H9 (cell line): ENCODE results near the gene PASK. TPM values are rescaled to one million over a fixed set of nuclear protein-coding genes. Genes with fewer than 3 reads are reported as not detected.

ENCODE experiments used
- DNase-seq: peaks from one replicate; pipeline ENCODE4 v3.0.0-alpha.2; 2017
- H2AFZ ChIP-seq: one replicate; pipeline ENCODE4 v1.6.1; 2013; ENCODE audit warnings: mild to moderate bottlenecking, low read length, control low read depth, moderate library complexity
- H2AK5ac ChIP-seq: 2 replicates; pipeline ENCODE4 v1.6.1; 2013; ENCODE audit warnings: low read length, control low read depth, mixed read lengths; ENCODE audit not compliant: insufficient read length
- H2BK120ac ChIP-seq: one replicate; pipeline ENCODE4 v1.6.1; 2013; ENCODE audit warnings: low read depth, mild to moderate bottlenecking, low read length, control low read depth, inconsistent platforms; ENCODE audit not compliant: poor library complexity, severe bottlenecking
- H2BK12ac ChIP-seq: 2 replicates; pipeline ENCODE4 v1.6.1; 2013; ENCODE audit warnings: low read length, control low read depth, mixed read lengths, low read depth; ENCODE audit not compliant: insufficient read length
- H2BK15ac ChIP-seq: 2 replicates; pipeline ENCODE4 v1.6.1; 2013; ENCODE audit warnings: low read depth, low read length, control low read depth
- H2BK20ac ChIP-seq: one replicate; pipeline ENCODE4 v1.6.1; 2013; ENCODE audit warnings: low read depth, mild to moderate bottlenecking, low read length, control low read depth, inconsistent platforms; ENCODE audit not compliant: poor library complexity, severe bottlenecking
- H2BK5ac ChIP-seq: 2 replicates; pipeline ENCODE4 v1.6.1; 2013; ENCODE audit warnings: low read length, control low read depth, mixed read lengths; ENCODE audit not compliant: insufficient read length
- H3K14ac ChIP-seq: 2 replicates; pipeline ENCODE4 v1.6.1; 2013; ENCODE audit warnings: low read length, control low read depth; ENCODE audit not compliant: insufficient read depth
- H3K18ac ChIP-seq: 2 replicates; pipeline ENCODE4 v1.6.1; 2013; ENCODE audit warnings: low read depth, mild to moderate bottlenecking, mixed read lengths, low read length, control low read depth; ENCODE audit not compliant: insufficient read length
- H3K23ac ChIP-seq: 2 replicates; pipeline ENCODE4 v1.6.1; 2013; ENCODE audit warnings: low read length, control low read depth, mixed read lengths, low read depth; ENCODE audit not compliant: insufficient read length
- H3K23me2 ChIP-seq: 2 replicates; pipeline ENCODE4 v1.6.1; 2013; ENCODE audit warnings: low read depth, mild to moderate bottlenecking, mixed read lengths, low read length, control low read depth; ENCODE audit not compliant: insufficient read length, poor library complexity, severe bottlenecking
- H3K27ac ChIP-seq: 2 replicates; pipeline ENCODE4 v1.5.1; 2013; ENCODE audit warnings: low read length, control low read depth, mixed read lengths, low read depth; ENCODE audit not compliant: insufficient read length
- H3K27me3 ChIP-seq: 2 replicates; pipeline ENCODE4 v1.6.1; 2013; ENCODE audit warnings: low read length, control low read depth, inconsistent platforms; ENCODE audit not compliant: insufficient read depth
- H3K4ac ChIP-seq: 2 replicates; pipeline ENCODE4 v1.6.1; 2013; ENCODE audit warnings: low read depth, mild to moderate bottlenecking, control low read depth, inconsistent platforms, low read length, moderate library complexity
- H3K4me1 ChIP-seq: 2 replicates; pipeline ENCODE4 v1.6.1; 2013; ENCODE audit warnings: low read length, control low read depth, inconsistent platforms; ENCODE audit not compliant: insufficient read depth
- H3K4me2 ChIP-seq: 2 replicates; pipeline ENCODE4 v1.6.1; 2013; ENCODE audit warnings: low read length, control low read depth, mixed read lengths; ENCODE audit not compliant: insufficient read length, insufficient read depth
- H3K56ac ChIP-seq: 2 replicates; pipeline ENCODE4 v1.6.1; 2013; ENCODE audit warnings: low read depth, mild to moderate bottlenecking, mixed read lengths, low read length, control low read depth; ENCODE audit not compliant: insufficient read length
- H3K79me1 ChIP-seq: 2 replicates; pipeline ENCODE4 v1.6.1; 2013; ENCODE audit warnings: low read depth, mild to moderate bottlenecking, moderate library complexity, low read length, control low read depth, inconsistent platforms; ENCODE audit not compliant: insufficient read depth, poor library complexity, severe bottlenecking
- H3K79me2 ChIP-seq: 2 replicates; pipeline ENCODE4 v1.6.1; 2013; ENCODE audit warnings: low read length, control low read depth, inconsistent platforms; ENCODE audit not compliant: insufficient read depth
- H3K9ac ChIP-seq: 2 replicates; pipeline ENCODE4 v1.6.1; 2013; ENCODE audit warnings: low read length, control low read depth, mixed read lengths; ENCODE audit not compliant: insufficient read length; ENCODE audit errors: extremely low read depth
- H3K9me3 ChIP-seq: one replicate; pipeline ENCODE4 v1.6.1; 2013; ENCODE audit warnings: low read depth, low read length, inconsistent platforms; ENCODE audit not compliant: control insufficient read depth
- H3T11ph ChIP-seq: one replicate; pipeline ENCODE4 v1.6.1; 2013; ENCODE audit warnings: mild to moderate bottlenecking, low read length, control low read depth, inconsistent platforms
- H4K20me1 ChIP-seq: one replicate; pipeline ENCODE4 v1.6.1; 2013; ENCODE audit not compliant: control insufficient read depth, insufficient read length, insufficient read depth
- H4K5ac ChIP-seq: 2 replicates; pipeline ENCODE4 v1.6.1; 2013; ENCODE audit warnings: low read depth, mild to moderate bottlenecking, mixed read lengths, low read length, control low read depth; ENCODE audit not compliant: insufficient read length
- H4K8ac ChIP-seq: replicated peaks from 2 replicates; pipeline ENCODE4 v1.6.1; 2013; ENCODE audit warnings: low read length, control low read depth, mixed read lengths, low read depth; ENCODE audit not compliant: insufficient read length
- H4K91ac ChIP-seq: 2 replicates; pipeline ENCODE4 v1.6.1; 2013; ENCODE audit warnings: low read depth, mild to moderate bottlenecking, moderate library complexity, mixed read lengths, low read length, control low read depth; ENCODE audit not compliant: insufficient read length
- H3K27ac Mint-ChIP-seq, 3 experiments: 2 replicates in 2 of 3; 3 replicates in 1 of 3; pipeline ENCODE4 v1.8.0; 2020 to 2021; ENCODE audit warnings: mixed read lengths in 3 of 3, mild to moderate bottlenecking in 1 of 3, moderate library complexity in 1 of 3
- H3K27me3 Mint-ChIP-seq: 2 replicates; pipeline ENCODE4 v1.8.0; 2021; ENCODE audit warnings: low read depth, mild to moderate bottlenecking, moderate library complexity, mixed read lengths
- H3K36me3 Mint-ChIP-seq, 3 experiments: 2 replicates in 2 of 3; 3 replicates in 1 of 3; pipeline ENCODE4 v1.8.0; 2020 to 2021; ENCODE audit warnings: low read depth in 3 of 3, mixed read lengths in 3 of 3; ENCODE audit not compliant: insufficient read depth in 1 of 3
- H3K4me1 Mint-ChIP-seq, 2 experiments: 2 replicates each; pipeline ENCODE4 v1.8.0; 2020; ENCODE audit warnings: mixed read lengths in 2 of 2
- H3K4me3 Mint-ChIP-seq, 2 experiments: 2 replicates in 1 of 2; 3 replicates in 1 of 2; pipeline ENCODE4 v1.8.0; 2020 to 2021; ENCODE audit warnings: mild to moderate bottlenecking in 2 of 2, mixed read lengths in 2 of 2, moderate library complexity in 1 of 2
- H3K9me3 Mint-ChIP-seq, 2 experiments: 2 replicates in 1 of 2; 3 replicates in 1 of 2; pipeline ENCODE4 v1.8.0; 2020; ENCODE audit warnings: mild to moderate bottlenecking in 2 of 2, mixed read lengths in 2 of 2, moderate library complexity in 1 of 2
- CTCF ChIP-seq: fragments of 200-600 bp; sonication (generic); conservative IDR thresholded peaks from 3 replicates; pipeline ENCODE4 v1.8.0; 2021; ENCODE audit warnings: antibody characterized with exemption, mild to moderate bottlenecking
- WGBS: extraction: QIAGEN DNeasy Blood & Tissue Kit; methylation state at CpG from one replicate; pipeline ENCODE4 v1.1.7; 2013; ENCODE audit warnings: missing lambda C conversion rate, low lambda C conversion rate, mixed read lengths; ENCODE audit not compliant: insufficient read length; ENCODE audit errors: extremely low coverage; 5-methylcytosine and 5-hydroxymethylcytosine counted together
- total RNA-seq: library from RNA; stranded (reverse); gene quantifications from 2 replicates; pipeline ENCODE4 v1.2.1, GENCODE V29; 2021

The PASK gene
- total RNA-seq, 1 experiment from 2014 or later = 68.0 TPM

GRCh38 chr2:241110089-241110606, 39.1 kb downstream of the PASK start:
- H3K23me2 ChIP-seq = no peaks in the 10 kb centered on the region
- H3K27ac ChIP-seq = no peak overlapping the region
- no peaks in the 10 kb centered on the region for H3K9me3 Mint-ChIP-seq
- no peak overlapping the region for H3K9ac ChIP-seq
- no peak overlapping the region for H2AFZ ChIP-seq
- H3K23ac ChIP-seq = no peak overlapping the region
- H2BK20ac ChIP-seq = no peak overlapping the region
- H3K56ac ChIP-seq = no peak overlapping the region
- no peak overlapping the region for H4K91ac ChIP-seq
- H2BK120ac ChIP-seq = no peak overlapping the region
- no peaks in the 10 kb centered on the region for H3K79me1 ChIP-seq
- no peak overlapping the region for H3K18ac ChIP-seq
- peaks cover 3 to 47% (median 35%) of the 10 kb centered on the region in 3 experiments; a peak in 6 of 7 replicates for H3K36me3 Mint-ChIP-seq
- H3K4me1 ChIP-seq = no peaks in the 10 kb centered on the region
- H3K4me2 ChIP-seq = no peak overlapping the region
- no peaks in the 10 kb centered on the region for H3K27me3 ChIP-seq
- no peak overlapping the region for H2BK12ac ChIP-seq
- no peak overlapping the region for H3K14ac ChIP-seq
- H2AK5ac ChIP-seq = no peak overlapping the region
- no peaks in the 10 kb centered on the region for H3K4me1 Mint-ChIP-seq
- no peaks in the 10 kb centered on the region for H3K27me3 Mint-ChIP-seq
- no peak overlapping the region for H3T11ph ChIP-seq
- no peaks in the 10 kb centered on the region for H3K79me2 ChIP-seq
- DNase-seq = no peak
- WGBS = no CpG with 5 or more reads among the region's 9 CpGs
- no peak overlapping the region for H2BK15ac ChIP-seq
- no peak overlapping the region for H2BK5ac ChIP-seq
- no peak overlapping the region for H3K4ac ChIP-seq
- TF ChIP-seq CTCF = no peak
- no peaks in the 10 kb centered on the region for H3K9me3 ChIP-seq
- H3K27ac Mint-ChIP-seq = peak overlapping the region in 2 of 3 experiments; percentile 24 to 33; a peak in 3 of 7 replicates
- H4K5ac ChIP-seq = no peak overlapping the region
- no peaks in the 10 kb centered on the region for H4K20me1 ChIP-seq
- H3K4me3 Mint-ChIP-seq = no peak overlapping the region
- no peak overlapping the region for H4K8ac ChIP-seq
